Hepatocyte (in vitro differentiated cells): Measurements from ENCODE around the gene TMEM150C. TPM values are rescaled to one million over a fixed set of nuclear protein-coding genes. Genes with fewer than 3 reads are reported as not detected.

ENCODE experiments used
- DNase-seq: peaks from one replicate; pipeline ENCODE4 v3.0.0-alpha.2; 2016; ENCODE audit warnings: low spot score
- H2AFZ ChIP-seq: fragments of 200-600 bp; sonication (generic); 2 replicates; pipeline ENCODE4 v1.6.0; 2016; ENCODE audit warnings: antibody characterized with exemption, mild to moderate bottlenecking
- H3K27ac ChIP-seq: fragments of 200-600 bp; sonication (generic); 2 replicates; pipeline ENCODE4 v1.5.1; 2016; ENCODE audit warnings: mild to moderate bottlenecking
- H3K27me3 ChIP-seq: fragments of 200-600 bp; sonication (generic); 2 replicates; pipeline ENCODE4 v1.6.1; 2016
- H3K36me3 ChIP-seq: fragments of 200-600 bp; sonication (generic); replicated peaks from 2 replicates; pipeline ENCODE4 v1.5.1; 2016; ENCODE audit warnings: low read depth; ENCODE audit not compliant: insufficient read depth
- H3K4me1 ChIP-seq: fragments of 200-600 bp; sonication (generic); 2 replicates; pipeline ENCODE4 v1.5.1; 2016; ENCODE audit warnings: mild to moderate bottlenecking, moderate library complexity; ENCODE audit not compliant: insufficient read depth
- H3K4me2 ChIP-seq: fragments of 200-600 bp; sonication (generic); 2 replicates; pipeline ENCODE4 v1.6.0; 2016
- H3K4me3 ChIP-seq: fragments of 200-600 bp; sonication (generic); 2 replicates; pipeline ENCODE4 v1.5.1; 2016; ENCODE audit warnings: mild to moderate bottlenecking
- H3K79me2 ChIP-seq: fragments of 200-600 bp; sonication (generic); 2 replicates; pipeline ENCODE4 v1.6.0; 2017; ENCODE audit warnings: mild to moderate bottlenecking
- H3K9me2 ChIP-seq: fragments of 200-600 bp; sonication (generic); replicated peaks from 2 replicates; pipeline ENCODE4 v1.6.0; 2017; ENCODE audit warnings: mild to moderate bottlenecking; ENCODE audit not compliant: insufficient read depth
- H3K9me3 ChIP-seq: fragments of 200-600 bp; sonication (generic); 2 replicates; pipeline ENCODE4 v1.5.1; 2016; ENCODE audit warnings: low read depth, mild to moderate bottlenecking
- H4K20me1 ChIP-seq: fragments of 200-600 bp; sonication (generic); 2 replicates; pipeline ENCODE4 v1.6.0; 2016; ENCODE audit warnings: mild to moderate bottlenecking; ENCODE audit not compliant: insufficient read depth, poor library complexity, severe bottlenecking
- CTCF ChIP-seq: fragments of 200-600 bp; sonication (generic); IDR thresholded peaks from 2 replicates; pipeline ENCODE4 v1.5.1; 2016; ENCODE audit warnings: antibody characterized with exemption, mild to moderate bottlenecking; ENCODE audit not compliant: poor library complexity
- EZH2 ChIP-seq: fragments of 200-600 bp; sonication (generic); IDR thresholded peaks from 2 replicates; pipeline ENCODE4 v1.6.1; 2016; ENCODE audit warnings: antibody characterized with exemption, mild to moderate bottlenecking, borderline replicate concordance
- EZH2phosphoT487 ChIP-seq: fragments of 200-600 bp; sonication (generic); IDR thresholded peaks from one replicate; pipeline ENCODE4 v1.6.1; 2018; ENCODE audit warnings: antibody characterized with exemption, mild to moderate bottlenecking, low read depth, moderate library complexity; ENCODE audit not compliant: unreplicated experiment, severe bottlenecking
- WGBS: methylation state at CpG from one replicate; pipeline ENCODE4 v1.1.6; 2016; ENCODE audit warnings: low lambda C conversion rate; ENCODE audit errors: missing lambda C conversion rate; 5-methylcytosine and 5-hydroxymethylcytosine counted together
- polyA plus RNA-seq: library from polyadenylated mRNA; unstranded; fragments of >200 nt; fragmentation: Nextera tagmentation; extraction: Ambion mirVana; gene quantifications from 2 replicates; pipeline ENCODE4 v1.2.1, GENCODE V29; 2016
- total RNA-seq: library from RNA; depleted of rRNA; stranded (reverse); fragments of >200 nt; gene quantifications from 2 replicates; pipeline ENCODE4 v1.2.3, GENCODE V29; 2014

TMEM150C gene
- total and polyA plus RNA-seq, 2 experiments from 2014 or later = 3.3 to 4.5 TPM

- H3K4me3 ChIP-seq = no peak overlapping the region
- no peaks in the 10 kb centered on the region for H3K27me3 ChIP-seq
- H4K20me1 ChIP-seq = no peaks in the 10 kb centered on the region
- no peaks in the 10 kb centered on the region for H3K79me2 ChIP-seq
- no peaks in the 10 kb centered on the region for H3K9me2 ChIP-seq
- H3K27ac ChIP-seq = peak overlapping the region; percentile 1
- peak overlapping the region; percentile 32 for H3K4me2 ChIP-seq
- WGBS = 55% methylated on average over 4 of the region's 4 CpGs
- no peak for TF ChIP-seq EZH2phosphoT487
- no peak for TF ChIP-seq EZH2
- no peak for TF ChIP-seq CTCF
- H3K9me3 ChIP-seq = no peaks in the 10 kb centered on the region
- H2AFZ ChIP-seq = no peak overlapping the region
- no peak for DNase-seq
- H3K4me1 ChIP-seq = no peaks in the 10 kb centered on the region
- H3K36me3 ChIP-seq = no peaks in the 10 kb centered on the region
These were observed 36.4 kb downstream of the TMEM150C start for GRCh38 chr4:82525307-82525911.

DNA sequence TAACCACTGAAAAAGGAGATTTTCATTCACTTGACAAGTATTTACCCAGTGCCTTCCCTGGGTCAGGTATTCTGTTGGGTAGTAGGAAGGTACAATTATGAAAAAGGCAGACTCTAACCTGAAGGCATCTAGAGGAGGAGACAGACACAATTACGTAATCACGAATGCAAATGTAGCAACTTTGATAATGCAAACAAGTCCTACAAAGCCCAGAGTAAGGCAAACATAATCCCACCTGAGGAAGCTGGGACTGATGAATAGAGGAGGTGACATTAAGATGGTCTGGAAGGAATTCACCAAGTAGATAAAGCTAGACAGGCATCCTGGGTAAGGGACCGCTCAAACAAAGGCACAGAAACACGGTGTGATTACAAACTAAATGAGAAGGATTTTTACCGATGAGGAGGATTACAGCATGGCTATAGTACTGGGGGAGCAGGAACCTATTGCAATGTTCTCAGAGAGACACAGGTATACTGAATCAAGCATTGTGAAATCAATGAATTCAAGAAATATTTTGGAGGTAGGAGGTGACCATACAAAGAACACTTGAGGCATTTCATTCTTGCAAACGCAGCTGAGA lies 37.1 kb downstream of the TMEM150C start:
- TF ChIP-seq CTCF (no peak), EZH2phosphoT487 (no peak), EZH2 (no peak)
- DNase-seq = peak; percentile 18
- H3K27me3 ChIP-seq = no peaks in the 10 kb centered on the region
- no peaks in the 10 kb centered on the region for H3K9me2 ChIP-seq
- no peaks in the 10 kb centered on the region for H4K20me1 ChIP-seq
- no peaks in the 10 kb centered on the region for H3K36me3 ChIP-seq
- no peaks in the 10 kb centered on the region for H3K4me1 ChIP-seq
- 25% methylated on average over 6 of the region's 6 CpGs for WGBS
- H3K4me2 ChIP-seq = peak overlapping the region; percentile 32
- H2AFZ ChIP-seq = no peak overlapping the region
- peak overlapping the region; percentile 1 for H3K27ac ChIP-seq
- H3K9me3 ChIP-seq = no peaks in the 10 kb centered on the region
- no peaks in the 10 kb centered on the region for H3K79me2 ChIP-seq
- no peak overlapping the region for H3K4me3 ChIP-seq

DNA sequence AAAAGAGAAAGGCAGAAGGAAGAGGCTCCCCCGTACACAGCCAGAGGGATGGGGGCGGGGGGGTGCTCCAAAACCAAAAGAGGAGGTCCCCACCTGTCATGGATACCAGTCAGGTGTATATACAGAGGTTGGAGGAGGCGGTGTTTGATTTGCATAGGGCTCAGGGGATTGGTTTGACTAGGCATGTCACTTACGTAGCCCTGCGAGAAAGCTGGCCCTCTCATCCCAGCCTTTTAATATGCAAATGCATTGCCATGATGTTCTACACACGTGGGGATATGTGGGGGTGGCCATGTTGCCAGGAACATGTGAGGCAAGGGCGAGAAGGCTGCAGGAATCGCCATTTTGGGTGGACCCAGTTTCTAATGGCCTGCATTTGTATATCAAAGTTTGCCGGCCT lies 38.6 kb downstream of the TMEM150C start:
- 91% methylated on average over 9 of the region's 9 CpGs for WGBS

More for the DNA sequence above, 38.6 kb downstream of the TMEM150C start:
- Histone ChIP-seq H3K4me2 (no peak overlapping the region), H3K4me3 (no peak overlapping the region), H3K9me2 (no peaks in the 10 kb centered on the region), H3K27me3 (no peaks in the 10 kb centered on the region), H3K9me3 (no peaks in the 10 kb centered on the region), H2AFZ (no peak overlapping the region), H3K27ac (no peak overlapping the region), H3K36me3 (no peaks in the 10 kb centered on the region), H3K79me2 (no peaks in the 10 kb centered on the region), H3K4me1 (no peaks in the 10 kb centered on the region), H4K20me1 (no peaks in the 10 kb centered on the region)
- DNase-seq = no peak
- no peak for TF ChIP-seq EZH2
- TF ChIP-seq CTCF = no peak
- TF ChIP-seq EZH2phosphoT487 = no peak
